H9 (cell line): ENCODE measurements around the gene CNR1. TPM values are rescaled to one million over a fixed set of nuclear protein-coding genes. Genes with fewer than 3 reads are reported as not detected.

Source experiments
- DNase-seq: peaks from one replicate; pipeline ENCODE4 v3.0.0-alpha.2; 2017
- H2AFZ ChIP-seq: one replicate; pipeline ENCODE4 v1.6.1; 2013; ENCODE audit warnings: mild to moderate bottlenecking, low read length, control low read depth, moderate library complexity
- H2AK5ac ChIP-seq: 2 replicates; pipeline ENCODE4 v1.6.1; 2013; ENCODE audit warnings: low read length, control low read depth, mixed read lengths; ENCODE audit not compliant: insufficient read length
- H2BK120ac ChIP-seq: one replicate; pipeline ENCODE4 v1.6.1; 2013; ENCODE audit warnings: low read depth, mild to moderate bottlenecking, low read length, control low read depth, inconsistent platforms; ENCODE audit not compliant: poor library complexity, severe bottlenecking
- H2BK12ac ChIP-seq: 2 replicates; pipeline ENCODE4 v1.6.1; 2013; ENCODE audit warnings: low read length, control low read depth, mixed read lengths, low read depth; ENCODE audit not compliant: insufficient read length
- H2BK15ac ChIP-seq: 2 replicates; pipeline ENCODE4 v1.6.1; 2013; ENCODE audit warnings: low read depth, low read length, control low read depth
- H2BK20ac ChIP-seq: one replicate; pipeline ENCODE4 v1.6.1; 2013; ENCODE audit warnings: low read depth, mild to moderate bottlenecking, low read length, control low read depth, inconsistent platforms; ENCODE audit not compliant: poor library complexity, severe bottlenecking
- H2BK5ac ChIP-seq: 2 replicates; pipeline ENCODE4 v1.6.1; 2013; ENCODE audit warnings: low read length, control low read depth, mixed read lengths; ENCODE audit not compliant: insufficient read length
- H3K14ac ChIP-seq: 2 replicates; pipeline ENCODE4 v1.6.1; 2013; ENCODE audit warnings: low read length, control low read depth; ENCODE audit not compliant: insufficient read depth
- H3K18ac ChIP-seq: 2 replicates; pipeline ENCODE4 v1.6.1; 2013; ENCODE audit warnings: low read depth, mild to moderate bottlenecking, mixed read lengths, low read length, control low read depth; ENCODE audit not compliant: insufficient read length
- H3K23ac ChIP-seq: 2 replicates; pipeline ENCODE4 v1.6.1; 2013; ENCODE audit warnings: low read length, control low read depth, mixed read lengths, low read depth; ENCODE audit not compliant: insufficient read length
- H3K23me2 ChIP-seq: 2 replicates; pipeline ENCODE4 v1.6.1; 2013; ENCODE audit warnings: low read depth, mild to moderate bottlenecking, mixed read lengths, low read length, control low read depth; ENCODE audit not compliant: insufficient read length, poor library complexity, severe bottlenecking
- H3K27ac ChIP-seq: 2 replicates; pipeline ENCODE4 v1.5.1; 2013; ENCODE audit warnings: low read length, control low read depth, mixed read lengths, low read depth; ENCODE audit not compliant: insufficient read length
- H3K27me3 ChIP-seq: 2 replicates; pipeline ENCODE4 v1.6.1; 2013; ENCODE audit warnings: low read length, control low read depth, inconsistent platforms; ENCODE audit not compliant: insufficient read depth
- H3K4ac ChIP-seq: 2 replicates; pipeline ENCODE4 v1.6.1; 2013; ENCODE audit warnings: low read depth, mild to moderate bottlenecking, control low read depth, inconsistent platforms, low read length, moderate library complexity
- H3K4me1 ChIP-seq: 2 replicates; pipeline ENCODE4 v1.6.1; 2013; ENCODE audit warnings: low read length, control low read depth, inconsistent platforms; ENCODE audit not compliant: insufficient read depth
- H3K4me2 ChIP-seq: 2 replicates; pipeline ENCODE4 v1.6.1; 2013; ENCODE audit warnings: low read length, control low read depth, mixed read lengths; ENCODE audit not compliant: insufficient read length, insufficient read depth
- H3K56ac ChIP-seq: 2 replicates; pipeline ENCODE4 v1.6.1; 2013; ENCODE audit warnings: low read depth, mild to moderate bottlenecking, mixed read lengths, low read length, control low read depth; ENCODE audit not compliant: insufficient read length
- H3K79me1 ChIP-seq: 2 replicates; pipeline ENCODE4 v1.6.1; 2013; ENCODE audit warnings: low read depth, mild to moderate bottlenecking, moderate library complexity, low read length, control low read depth, inconsistent platforms; ENCODE audit not compliant: insufficient read depth, poor library complexity, severe bottlenecking
- H3K79me2 ChIP-seq: 2 replicates; pipeline ENCODE4 v1.6.1; 2013; ENCODE audit warnings: low read length, control low read depth, inconsistent platforms; ENCODE audit not compliant: insufficient read depth
- H3K9ac ChIP-seq: 2 replicates; pipeline ENCODE4 v1.6.1; 2013; ENCODE audit warnings: low read length, control low read depth, mixed read lengths; ENCODE audit not compliant: insufficient read length; ENCODE audit errors: extremely low read depth
- H3K9me3 ChIP-seq: one replicate; pipeline ENCODE4 v1.6.1; 2013; ENCODE audit warnings: low read depth, low read length, inconsistent platforms; ENCODE audit not compliant: control insufficient read depth
- H3T11ph ChIP-seq: one replicate; pipeline ENCODE4 v1.6.1; 2013; ENCODE audit warnings: mild to moderate bottlenecking, low read length, control low read depth, inconsistent platforms
- H4K20me1 ChIP-seq: one replicate; pipeline ENCODE4 v1.6.1; 2013; ENCODE audit not compliant: control insufficient read depth, insufficient read length, insufficient read depth
- H4K5ac ChIP-seq: 2 replicates; pipeline ENCODE4 v1.6.1; 2013; ENCODE audit warnings: low read depth, mild to moderate bottlenecking, mixed read lengths, low read length, control low read depth; ENCODE audit not compliant: insufficient read length
- H4K8ac ChIP-seq: replicated peaks from 2 replicates; pipeline ENCODE4 v1.6.1; 2013; ENCODE audit warnings: low read length, control low read depth, mixed read lengths, low read depth; ENCODE audit not compliant: insufficient read length
- H4K91ac ChIP-seq: 2 replicates; pipeline ENCODE4 v1.6.1; 2013; ENCODE audit warnings: low read depth, mild to moderate bottlenecking, moderate library complexity, mixed read lengths, low read length, control low read depth; ENCODE audit not compliant: insufficient read length
- H3K27ac Mint-ChIP-seq, 3 experiments: 2 replicates in 2 of 3; 3 replicates in 1 of 3; pipeline ENCODE4 v1.8.0; 2020 to 2021; ENCODE audit warnings: mixed read lengths in 3 of 3, mild to moderate bottlenecking in 1 of 3, moderate library complexity in 1 of 3
- H3K27me3 Mint-ChIP-seq: 2 replicates; pipeline ENCODE4 v1.8.0; 2021; ENCODE audit warnings: low read depth, mild to moderate bottlenecking, moderate library complexity, mixed read lengths
- H3K36me3 Mint-ChIP-seq, 3 experiments: 2 replicates in 2 of 3; 3 replicates in 1 of 3; pipeline ENCODE4 v1.8.0; 2020 to 2021; ENCODE audit warnings: low read depth in 3 of 3, mixed read lengths in 3 of 3; ENCODE audit not compliant: insufficient read depth in 1 of 3
- H3K4me1 Mint-ChIP-seq, 2 experiments: 2 replicates each; pipeline ENCODE4 v1.8.0; 2020; ENCODE audit warnings: mixed read lengths in 2 of 2
- H3K4me3 Mint-ChIP-seq, 2 experiments: 2 replicates in 1 of 2; 3 replicates in 1 of 2; pipeline ENCODE4 v1.8.0; 2020 to 2021; ENCODE audit warnings: mild to moderate bottlenecking in 2 of 2, mixed read lengths in 2 of 2, moderate library complexity in 1 of 2
- H3K9me3 Mint-ChIP-seq, 2 experiments: 2 replicates in 1 of 2; 3 replicates in 1 of 2; pipeline ENCODE4 v1.8.0; 2020; ENCODE audit warnings: mild to moderate bottlenecking in 2 of 2, mixed read lengths in 2 of 2, moderate library complexity in 1 of 2
- WGBS: extraction: QIAGEN DNeasy Blood & Tissue Kit; methylation state at CpG from one replicate; pipeline ENCODE4 v1.1.7; 2013; ENCODE audit warnings: missing lambda C conversion rate, low lambda C conversion rate, mixed read lengths; ENCODE audit not compliant: insufficient read length; ENCODE audit errors: extremely low coverage; 5-methylcytosine and 5-hydroxymethylcytosine counted together
- total RNA-seq: library from RNA; stranded (reverse); gene quantifications from 2 replicates; pipeline ENCODE4 v1.2.1, GENCODE V29; 2021
- TF ChIP-seq, protein P1 (sequence below): fragments of 200-600 bp; sonication (generic); conservative IDR thresholded peaks from 3 replicates; pipeline ENCODE4 v1.8.0; 2021; ENCODE audit warnings: antibody characterized with exemption, mild to moderate bottlenecking

CNR1 gene
- total RNA-seq, 1 experiment from 2014 or later = 0.72 TPM

DNA sequence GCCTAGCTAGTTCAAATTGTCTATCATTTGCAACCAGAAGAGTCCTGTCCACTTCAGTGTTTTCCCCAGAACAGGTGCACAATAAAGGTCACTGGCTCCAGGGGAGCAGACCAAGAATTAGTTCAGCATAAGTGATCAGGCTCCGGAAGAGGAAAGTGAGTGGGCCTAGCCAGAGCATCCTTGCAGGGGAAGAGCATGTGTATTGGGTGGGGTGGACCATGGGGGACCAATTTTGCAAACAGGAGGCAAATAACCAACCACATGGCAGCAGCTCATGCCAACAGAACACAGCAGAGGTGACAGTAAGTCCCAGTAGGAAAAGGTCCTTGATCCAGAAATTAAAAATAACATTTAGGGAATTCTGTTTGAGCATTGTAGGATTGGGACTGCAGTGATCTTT, 43.2 kb upstream of the CNR1 start:
- Histone ChIP-seq H3K4me1 (no peaks in the 10 kb centered on the region; the same call in 1 of the 2 replicates), H3K56ac (no peak overlapping the region), H3K27ac (no peak overlapping the region), H2AK5ac (no peak overlapping the region), H4K91ac (no peak overlapping the region), H3K4me2 (no peak overlapping the region), H3K27me3 (no peaks in the 10 kb centered on the region), H3K9me3 (no peaks in the 10 kb centered on the region), H3K9ac (no peak overlapping the region), H3K23ac (no peak overlapping the region), H2AFZ (no peak overlapping the region), H3K79me2 (no peaks in the 10 kb centered on the region), H2BK5ac (no peak overlapping the region), H2BK20ac (no peak overlapping the region), H2BK15ac (no peak overlapping the region), H2BK12ac (no peak overlapping the region), H3K14ac (no peak overlapping the region), H3T11ph (no peak overlapping the region), H2BK120ac (no peak overlapping the region), H3K4ac (no peak overlapping the region), H3K18ac (no peak overlapping the region), H4K20me1 (no peaks in the 10 kb centered on the region), H4K5ac (no peak overlapping the region), H4K8ac (no peak overlapping the region), H3K79me1 (no peaks in the 10 kb centered on the region), H3K23me2 (no peaks in the 10 kb centered on the region)
- Mint-ChIP-seq H3K27ac (no peak overlapping the region; a peak in 1 of 7 replicates), H3K4me3 (no peak overlapping the region), H3K9me3 (peaks cover 4 to 8% of the 10 kb centered on the region in 2 experiments; a peak in 3 of 5 replicates), H3K27me3 (no peaks in the 10 kb centered on the region), H3K36me3 (peaks cover 0 to 2% (median 0%) of the 10 kb centered on the region in 3 experiments; a peak in 3 of 7 replicates), H3K4me1 (peaks cover 4 to 11% of the 10 kb centered on the region in 2 experiments; a peak in 3 of 4 replicates)
- no peak for DNase-seq
- TF ChIP-seq, protein P1, sequence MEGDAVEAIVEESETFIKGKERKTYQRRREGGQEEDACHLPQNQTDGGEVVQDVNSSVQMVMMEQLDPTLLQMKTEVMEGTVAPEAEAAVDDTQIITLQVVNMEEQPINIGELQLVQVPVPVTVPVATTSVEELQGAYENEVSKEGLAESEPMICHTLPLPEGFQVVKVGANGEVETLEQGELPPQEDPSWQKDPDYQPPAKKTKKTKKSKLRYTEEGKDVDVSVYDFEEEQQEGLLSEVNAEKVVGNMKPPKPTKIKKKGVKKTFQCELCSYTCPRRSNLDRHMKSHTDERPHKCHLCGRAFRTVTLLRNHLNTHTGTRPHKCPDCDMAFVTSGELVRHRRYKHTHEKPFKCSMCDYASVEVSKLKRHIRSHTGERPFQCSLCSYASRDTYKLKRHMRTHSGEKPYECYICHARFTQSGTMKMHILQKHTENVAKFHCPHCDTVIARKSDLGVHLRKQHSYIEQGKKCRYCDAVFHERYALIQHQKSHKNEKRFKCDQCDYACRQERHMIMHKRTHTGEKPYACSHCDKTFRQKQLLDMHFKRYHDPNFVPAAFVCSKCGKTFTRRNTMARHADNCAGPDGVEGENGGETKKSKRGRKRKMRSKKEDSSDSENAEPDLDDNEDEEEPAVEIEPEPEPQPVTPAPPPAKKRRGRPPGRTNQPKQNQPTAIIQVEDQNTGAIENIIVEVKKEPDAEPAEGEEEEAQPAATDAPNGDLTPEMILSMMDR = no peak
- no CpG with 5 or more reads among the region's 1 CpG for WGBS
